Activated T-helper 17 cell treated with anti-CD3 and anti-CD28 coated beads, Interleukin-2, amount 50 U/mL, for 72 hours (primary cell): ENCODE measurements around the gene LEMD1. TPM values are rescaled to one million over a fixed set of nuclear protein-coding genes. Genes with fewer than 3 reads are reported as not detected.
A peak's percentile ranks its signal among the peaks of the same experiment; 100 is the strongest.
"Not testable (repeated sequence)": the region's sequence is repeated elsewhere in the genome, so short reads cannot be mapped to it uniquely, and the experiment has no call there.

Source experiments
- ATAC-seq: fragments of 150-1000 bp; cut with Tn5 transposase; replicated peaks from 2 replicates; pipeline ENCODE4 v1.10.0; 2021; ENCODE audit warnings: mild to moderate bottlenecking, moderate library complexity
- H3K27ac Mint-ChIP-seq: one replicate; pipeline ENCODE4 v1.8.0; 2022; ENCODE audit warnings: mixed read lengths
- H3K27me3 Mint-ChIP-seq: one replicate; pipeline ENCODE4 v1.8.0; 2022; ENCODE audit warnings: mixed read lengths
- H3K36me3 Mint-ChIP-seq: one replicate; pipeline ENCODE4 v1.8.0; 2022; ENCODE audit warnings: low read depth, mild to moderate bottlenecking, mixed read lengths
- H3K4me1 Mint-ChIP-seq: one replicate; pipeline ENCODE4 v1.8.0; 2022; ENCODE audit warnings: mixed read lengths
- H3K4me3 Mint-ChIP-seq: one replicate; pipeline ENCODE4 v1.8.0; 2022; ENCODE audit warnings: mild to moderate bottlenecking, mixed read lengths
- H3K9me3 Mint-ChIP-seq: one replicate; pipeline ENCODE4 v1.8.0; 2022; ENCODE audit warnings: mixed read lengths
- total RNA-seq, 2 donors: library from RNA; stranded (reverse); gene quantifications; one replicate each; pipeline ENCODE4 v1.2.3, GENCODE V29; 2022

LEMD1 gene
- total RNA-seq, 2 donors from 2014 or later = 0.61 to 1.1 TPM

GRCh38 chr1:205370780-205371179 lies 51.1 kb downstream of the LEMD1 start:
- Mint-ChIP-seq H3K27ac (no peak overlapping the region), H3K36me3 (no peaks in the 10 kb centered on the region), H3K9me3 (no peaks in the 10 kb centered on the region), H3K4me1 (peaks cover 15% of the 10 kb centered on the region), H3K4me3 (no peak overlapping the region), H3K27me3 (no peaks in the 10 kb centered on the region)
- no peak for ATAC-seq

- Mint-ChIP-seq H3K27me3 (no peaks in the 10 kb centered on the region), H3K4me1 (peaks cover 10% of the 10 kb centered on the region), H3K27ac (no peak overlapping the region), H3K36me3 (no peaks in the 10 kb centered on the region), H3K9me3 (no peaks in the 10 kb centered on the region), H3K4me3 (no peak overlapping the region)
- ATAC-seq = no peak
These were observed 52.1 kb downstream of the LEMD1 start for GRCh38 chr1:205369701-205370123.

- Mint-ChIP-seq H3K4me1 (no peaks in the 10 kb centered on the region), H3K27me3 (no peaks in the 10 kb centered on the region), H3K27ac (no peak overlapping the region), H3K36me3 (no peaks in the 10 kb centered on the region), H3K4me3 (no peak overlapping the region), H3K9me3 (no peaks in the 10 kb centered on the region)
- no peak for ATAC-seq
These were observed 53.4 kb downstream of the LEMD1 start for GRCh38 chr1:205368478-205368877.

GRCh38 chr1:205365945-205366463 lies 55.9 kb downstream of the LEMD1 start:
- H3K9me3 Mint-ChIP-seq = no peaks in the 10 kb centered on the region

GRCh38 chr1:205365086-205365485 lies 56.8 kb downstream of the LEMD1 start:
- H3K27me3 Mint-ChIP-seq, H3K9me3 Mint-ChIP-seq, H3K4me1 Mint-ChIP-seq, H3K4me3 Mint-ChIP-seq, H3K36me3 Mint-ChIP-seq, H3K27ac Mint-ChIP-seq, ATAC-seq: not testable (repeated sequence)

More at GRCh38 chr1:205365945-205366463, 55.9 kb downstream of the LEMD1 start:
- Mint-ChIP-seq H3K27me3 (no peaks in the 10 kb centered on the region), H3K4me3 (no peak overlapping the region), H3K36me3 (no peaks in the 10 kb centered on the region), H3K27ac (no peak overlapping the region), H3K4me1 (no peaks in the 10 kb centered on the region)
- no peak for ATAC-seq

GRCh38 chr1:205360891-205361290 lies 61.0 kb downstream of the LEMD1 start:
- Mint-ChIP-seq H3K27me3 (peaks cover 16% of the 10 kb centered on the region), H3K4me1 (no peaks in the 10 kb centered on the region), H3K36me3 (no peaks in the 10 kb centered on the region), H3K27ac (no peak overlapping the region), H3K4me3 (no peak overlapping the region), H3K9me3 (no peaks in the 10 kb centered on the region)
- ATAC-seq = no peak

- no peak overlapping the region for H3K27ac Mint-ChIP-seq
- H3K9me3 Mint-ChIP-seq = no peaks in the 10 kb centered on the region
- no peak for ATAC-seq
- H3K4me1 Mint-ChIP-seq = no peaks in the 10 kb centered on the region
- H3K4me3 Mint-ChIP-seq = no peak overlapping the region
- no peaks in the 10 kb centered on the region for H3K36me3 Mint-ChIP-seq
- H3K27me3 Mint-ChIP-seq = peaks cover 16% of the 10 kb centered on the region
These were observed 61.9 kb downstream of the LEMD1 start for GRCh38 chr1:205359771-205360565.

GRCh38 chr1:205358579-205358978 lies 63.3 kb downstream of the LEMD1 start:
- Mint-ChIP-seq H3K27me3 (peaks cover 16% of the 10 kb centered on the region), H3K27ac (no peak overlapping the region), H3K36me3 (no peaks in the 10 kb centered on the region), H3K9me3 (no peaks in the 10 kb centered on the region), H3K4me1 (no peaks in the 10 kb centered on the region), H3K4me3 (no peak overlapping the region)
- ATAC-seq = no peak

GRCh38 chr1:205357567-205357966 lies 64.3 kb downstream of the LEMD1 start:
- Mint-ChIP-seq H3K4me1 (no peaks in the 10 kb centered on the region), H3K27ac (no peak overlapping the region), H3K36me3 (no peaks in the 10 kb centered on the region), H3K9me3 (no peaks in the 10 kb centered on the region), H3K27me3 (peaks cover 16% of the 10 kb centered on the region), H3K4me3 (no peak overlapping the region)
- no peak for ATAC-seq

- Mint-ChIP-seq H3K36me3 (no peaks in the 10 kb centered on the region), H3K9me3 (no peaks in the 10 kb centered on the region), H3K27ac (no peak within 1 kb of the TSS), H3K27me3 (peaks cover 19% of the 10 kb centered on the region), H3K4me1 (no peaks in the 10 kb centered on the region), H3K4me3 (no peak within 1 kb of the TSS)
- ATAC-seq = no peak
These were observed 65.3 kb downstream of the LEMD1 start, which contains the start of gene KLHDC8A for GRCh38 chr1:205356440-205357139. KLHDC8A (minus strand) TSS chr1:205356922; CDS start chr1:205343604, 13,318 bp downstream.

GRCh38 chr1:205355075-205355453 lies 66.8 kb downstream of the LEMD1 start:
- Mint-ChIP-seq H3K4me3 (no peak overlapping the region), H3K36me3 (no peaks in the 10 kb centered on the region), H3K4me1 (no peaks in the 10 kb centered on the region), H3K27ac (no peak overlapping the region), H3K9me3 (no peaks in the 10 kb centered on the region), H3K27me3 (peaks cover 19% of the 10 kb centered on the region)
- ATAC-seq = no peak

- Mint-ChIP-seq H3K4me1 (no peaks in the 10 kb centered on the region), H3K27me3 (peaks cover 23% of the 10 kb centered on the region), H3K36me3 (no peaks in the 10 kb centered on the region), H3K9me3 (no peaks in the 10 kb centered on the region), H3K4me3 (no peak overlapping the region), H3K27ac (no peak overlapping the region)
- peak; percentile 66 for ATAC-seq
These were observed 67.4 kb downstream of the LEMD1 start for GRCh38 chr1:205354259-205355074.

GRCh38 chr1:205353612-205354011 lies 68.2 kb downstream of the LEMD1 start:
- Mint-ChIP-seq H3K27ac (no peak overlapping the region), H3K4me3 (no peak overlapping the region), H3K36me3 (no peaks in the 10 kb centered on the region), H3K9me3 (no peaks in the 10 kb centered on the region), H3K27me3 (peaks cover 20% of the 10 kb centered on the region), H3K4me1 (no peaks in the 10 kb centered on the region)
- no peak for ATAC-seq

GRCh38 chr1:205353191-205353590 lies 68.7 kb downstream of the LEMD1 start:
- no peak for ATAC-seq
- Mint-ChIP-seq H3K36me3 (no peaks in the 10 kb centered on the region), H3K4me1 (no peaks in the 10 kb centered on the region), H3K9me3 (no peaks in the 10 kb centered on the region), H3K27ac (no peak overlapping the region), H3K4me3 (no peak overlapping the region), H3K27me3 (peaks cover 18% of the 10 kb centered on the region)
